Measurements from ENCODE around the gene HNMT. TPM values are rescaled to one million over a fixed set of nuclear protein-coding genes. Genes with fewer than 3 reads are reported as not detected.
A peak's percentile ranks its signal among the peaks of the same experiment; 100 is the strongest.
"Not testable (repeated sequence)": the region's sequence is repeated elsewhere in the genome, so short reads cannot be mapped to it uniquely, and the experiment has no call there.

HNMT gene
- 13.8 TPM for polyA plus RNA-seq (2013, experiment 1 of 2; ENCODE audit: insufficient read length)
- 14.3 TPM for polyA plus RNA-seq (2013, experiment 2 of 2; ENCODE audit: insufficient read length)

DNA sequence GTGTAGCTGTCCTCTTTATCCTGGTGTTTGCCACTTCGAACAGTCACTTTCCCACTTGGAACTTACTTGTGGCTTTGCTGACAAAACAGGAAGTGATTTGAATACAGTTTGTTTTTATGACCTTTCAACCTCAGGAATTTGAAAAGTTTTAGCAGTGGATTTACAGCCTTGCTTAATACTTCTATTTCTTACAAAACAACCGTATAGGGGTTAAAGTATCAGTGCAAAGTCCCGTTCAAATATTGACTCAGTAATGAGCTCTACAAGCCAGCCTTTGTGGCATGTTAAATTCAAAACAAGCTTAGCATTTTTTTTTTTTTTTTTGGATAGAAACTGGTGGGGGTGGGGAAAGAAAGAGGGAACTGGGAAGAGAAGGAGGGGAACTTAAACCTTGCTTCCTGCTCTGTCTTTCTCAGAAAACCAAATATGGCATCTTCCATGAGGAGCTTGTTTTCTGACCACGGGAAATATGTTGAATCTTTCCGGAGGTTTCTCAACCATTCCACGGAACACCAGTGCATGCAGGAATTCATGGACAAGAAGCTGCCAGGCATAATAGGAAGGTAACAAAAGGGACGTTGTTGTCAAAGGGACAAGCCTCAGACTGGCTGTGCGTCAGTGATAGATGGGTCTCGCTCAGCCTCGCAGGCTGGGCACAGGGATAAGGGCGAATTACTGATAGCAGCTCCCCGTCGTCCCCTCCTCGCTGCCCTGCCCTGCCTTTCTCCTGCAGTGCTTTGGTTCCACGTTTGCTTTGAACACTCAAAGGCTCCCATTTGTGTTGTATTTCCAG is at the start of gene HNMT:
TSS of gene HNMT (plus strand) at position 408 of the 793 bp plus-strand sequence. CDS start at position 427, 19 bp downstream.
- DNase-seq, result peak; percentile 69

DNA sequence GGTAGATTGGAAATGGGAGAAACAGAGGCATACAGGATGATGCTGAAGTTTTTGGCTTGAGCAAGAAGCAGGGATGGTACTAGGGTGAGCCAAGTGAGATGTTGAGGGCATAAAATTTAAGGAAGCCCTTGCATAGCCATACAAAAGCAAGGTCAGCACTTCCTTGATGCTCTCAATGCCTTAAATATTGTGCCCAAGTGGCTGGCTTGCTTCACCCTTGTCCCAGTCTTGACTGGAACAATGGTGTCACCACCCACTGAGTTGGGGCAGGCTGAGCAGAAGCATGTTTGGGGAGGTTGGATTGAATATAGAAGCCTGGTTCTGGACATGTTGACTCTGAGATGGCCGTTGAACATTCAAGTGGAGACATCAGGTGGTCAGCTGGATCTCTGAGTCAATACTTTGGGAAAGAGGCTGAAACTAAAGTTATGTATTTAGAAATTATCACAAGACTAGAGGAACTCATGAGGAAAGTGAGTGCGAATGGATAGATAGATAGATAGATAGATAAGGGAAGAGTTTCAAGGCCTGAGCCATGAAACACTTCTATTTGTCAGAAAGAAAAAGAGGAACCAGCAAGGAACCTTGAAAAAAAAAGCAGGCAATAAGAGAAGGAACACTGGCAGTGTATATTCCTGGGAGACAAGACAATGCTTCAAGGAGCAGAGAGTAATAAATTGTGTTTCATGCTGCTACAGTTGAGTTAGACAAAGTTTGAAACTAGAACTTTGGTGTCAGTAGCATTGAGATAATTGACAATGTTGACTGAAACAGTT is 43.0 kb upstream of the HNMT start:
- DNase-seq, result no peak

GRCh38 chr2:137922171-137922570 is 42.1 kb upstream of the HNMT start:
- not testable (repeated sequence) for DNase-seq

GRCh38 chr2:137924019-137924418 is 40.3 kb upstream of the HNMT start:
- DNase-seq, result no peak

GRCh38 chr2:137925599-137925998 is 38.7 kb upstream of the HNMT start:
- no peak for DNase-seq

GRCh38 chr2:137927846-137928245 is 36.4 kb upstream of the HNMT start:
- DNase-seq, result no peak

GRCh38 chr2:137928547-137929518 is 35.4 kb upstream of the HNMT start:
- peak; percentile 95 for DNase-seq

DNA sequence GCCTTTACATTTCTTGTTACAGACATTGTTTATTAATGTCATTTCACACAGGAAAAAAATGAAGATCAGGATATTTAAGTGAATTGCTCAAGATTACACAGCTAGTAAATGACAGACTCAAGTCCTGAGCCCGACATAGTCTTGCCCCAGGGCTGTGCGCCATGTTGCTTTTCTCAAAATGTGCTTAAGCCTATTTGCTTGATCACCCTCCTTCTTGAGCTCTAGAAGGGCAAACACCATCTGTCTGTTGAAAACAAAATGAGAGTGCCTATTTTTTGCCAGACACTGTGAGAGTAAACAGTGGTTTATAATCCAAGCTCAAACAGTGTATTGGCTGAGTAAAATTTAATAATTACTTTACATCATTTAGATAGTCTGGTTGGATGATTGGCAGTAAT is 34.8 kb upstream of the HNMT start:
- no peak for DNase-seq

DNA sequence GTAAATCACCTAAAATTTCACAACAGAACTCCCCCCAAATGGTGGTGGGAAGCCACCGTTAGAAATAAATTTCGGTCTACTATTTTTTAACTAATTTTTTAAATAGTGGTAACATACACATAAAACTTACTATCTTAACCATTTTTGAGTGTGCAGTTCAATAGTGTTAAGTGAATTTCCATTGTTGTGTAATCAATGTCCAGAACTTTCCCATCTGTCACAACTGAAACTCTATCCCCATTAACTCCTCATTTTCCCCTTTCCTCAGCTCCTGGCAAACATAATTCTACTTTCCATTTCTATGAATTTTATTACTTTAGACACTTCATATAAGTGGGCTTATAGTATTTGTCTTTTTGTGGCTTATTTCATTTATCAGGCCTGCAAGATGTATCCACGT is 34.1 kb upstream of the HNMT start:
- DNase-seq, result no peak

- no peak for DNase-seq
Measured at GRCh38 chr2:137935591-137935990, 28.7 kb upstream of the HNMT start.

DNA sequence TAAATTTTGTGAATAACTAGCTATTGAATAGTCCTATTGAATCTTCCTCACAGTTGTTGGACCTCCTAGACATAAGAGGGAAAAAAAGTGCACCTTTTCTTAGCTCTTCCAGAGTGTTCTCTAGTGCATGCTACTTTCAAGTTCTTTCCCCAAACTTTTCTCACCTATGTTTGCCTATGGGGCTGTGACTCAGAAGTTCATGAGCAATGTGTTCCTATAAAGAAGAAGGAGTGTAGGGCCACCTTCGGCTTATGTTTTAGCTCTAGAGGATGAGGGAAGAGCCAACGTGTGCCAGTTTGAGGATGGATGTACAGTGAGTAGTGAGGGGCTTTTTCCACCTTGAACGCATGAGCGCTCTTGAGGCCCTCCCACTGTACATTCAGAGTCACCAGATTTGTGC is 27.0 kb upstream of the HNMT start:
- no peak for DNase-seq

DNA sequence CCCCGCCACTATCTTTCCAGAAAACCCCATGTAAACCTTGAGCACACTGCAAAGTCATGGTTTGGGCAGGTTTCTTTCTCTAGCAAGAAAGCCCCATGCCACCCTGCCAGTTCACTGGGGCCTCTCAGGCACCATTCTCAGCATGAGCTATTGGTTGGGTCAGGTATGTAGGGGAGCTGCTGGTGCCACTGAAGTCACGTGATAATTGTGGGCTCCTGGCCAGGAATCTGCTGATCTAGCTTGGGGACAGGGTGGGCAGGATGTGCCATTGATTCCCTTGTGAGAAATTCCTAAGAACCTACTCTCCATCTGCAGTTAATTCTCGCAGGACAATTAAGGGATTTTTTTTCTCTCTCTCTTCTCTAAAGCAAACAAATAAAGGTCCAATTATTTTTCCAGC is 26.5 kb upstream of the HNMT start:
- DNase-seq, result no peak

GRCh38 chr2:137938204-137938603 is 26.1 kb upstream of the HNMT start:
- DNase-seq, result peak; percentile 78

DNA sequence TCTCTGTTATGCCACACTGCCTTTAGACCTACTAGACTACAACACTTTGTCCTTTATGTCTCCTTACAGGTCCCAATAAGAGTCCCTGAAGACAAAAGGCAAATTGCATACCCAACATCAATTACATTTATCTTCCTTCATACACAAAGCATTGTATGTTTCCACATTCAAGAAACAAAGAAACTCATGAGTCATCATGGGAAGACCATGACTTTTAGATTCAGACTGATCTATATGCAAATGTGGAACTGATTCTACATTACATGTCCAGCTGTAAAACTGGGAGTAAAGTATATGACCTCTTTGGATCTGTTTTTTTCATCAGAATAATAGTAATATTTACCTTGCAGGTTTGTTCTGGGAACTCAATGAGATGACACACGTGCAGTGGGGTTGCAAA is 25.2 kb upstream of the HNMT start:
- DNase-seq, result peak; percentile 21

DNA sequence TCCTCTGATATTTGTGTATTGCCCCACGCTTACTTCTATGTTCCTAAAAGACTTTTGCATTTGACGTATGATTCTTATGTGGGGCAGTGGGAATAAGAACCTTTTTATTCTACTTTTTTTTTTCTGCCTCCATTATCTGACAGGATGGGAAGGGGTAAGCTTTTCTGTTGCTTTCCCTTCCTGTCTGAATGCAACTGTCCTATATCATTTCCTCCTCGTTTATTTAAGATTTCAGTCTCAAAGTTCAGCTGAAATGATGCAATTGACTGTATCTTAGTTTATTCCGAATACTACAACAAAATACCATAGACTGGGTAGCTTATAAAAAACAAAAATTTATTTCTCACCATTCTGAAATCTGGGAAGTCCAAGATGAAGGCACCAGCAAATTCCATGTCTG is 24.1 kb upstream of the HNMT start:
- no peak for DNase-seq

- peak; percentile 14 for DNase-seq
Measured at GRCh38 chr2:137942037-137942832, 22.0 kb upstream of the HNMT start.

GRCh38 chr2:137942833-137943677 is 21.2 kb upstream of the HNMT start:
- no peak for DNase-seq

- no peak for DNase-seq
Measured at GRCh38 chr2:137943678-137944347, 20.5 kb upstream of the HNMT start.

GRCh38 chr2:137944714-137945113 is 19.6 kb upstream of the HNMT start:
- DNase-seq, result no peak

GRCh38 chr2:137945229-137945628 is 19.0 kb upstream of the HNMT start:
- no peak for DNase-seq
